DMS53 (cell line): ENCODE results near the gene NDRG3.

Source experiments
- DNase-seq: peaks from one replicate; lab custom pipeline; 2025; lab: John Stamatoyannopoulos, UW

Gene NDRG3

GRCh38 chr20:36745927-36746659 is at the start of gene NDRG3:
NDRG3 (minus strand) TSS chr20:36746090; CDS start chr20:36721735, 24,355 bp downstream.
- peak; percentile 98 for DNase-seq

- DNase-seq: no peak
Measured at GRCh38 chr20:36794116-36794474, 48.2 kb upstream of the NDRG3 start.

- no peak for DNase-seq
Measured at GRCh38 chr20:36793294-36794115, 47.6 kb upstream of the NDRG3 start.

GRCh38 chr20:36792422-36792821 is 46.5 kb upstream of the NDRG3 start:
- peak; percentile 66 for DNase-seq

GRCh38 chr20:36791862-36792261 is 46.0 kb upstream of the NDRG3 start:
- DNase-seq: no peak

GRCh38 chr20:36786663-36787062 is 40.8 kb upstream of the NDRG3 start:
- DNase-seq: no peak

GRCh38 chr20:36786246-36786645 is 40.4 kb upstream of the NDRG3 start:
- no peak for DNase-seq

- DNase-seq: no peak
Measured at GRCh38 chr20:36785308-36785707, 39.4 kb upstream of the NDRG3 start.

GRCh38 chr20:36784900-36785299 is 39.0 kb upstream of the NDRG3 start:
- no peak for DNase-seq

GRCh38 chr20:36784116-36784515 is 38.2 kb upstream of the NDRG3 start:
- DNase-seq: no peak

- DNase-seq: no peak
Measured at GRCh38 chr20:36779656-36780025, 33.8 kb upstream of the NDRG3 start.

GRCh38 chr20:36778831-36779655 is 33.2 kb upstream of the NDRG3 start:
- no peak for DNase-seq

GRCh38 chr20:36777576-36777975 is 31.7 kb upstream of the NDRG3 start:
- no peak for DNase-seq

GRCh38 chr20:36777167-36777566 is 31.3 kb upstream of the NDRG3 start:
- DNase-seq: no peak

- no peak for DNase-seq
Measured at GRCh38 chr20:36775826-36776225, 29.9 kb upstream of the NDRG3 start.

GRCh38 chr20:36775196-36775595 is 29.3 kb upstream of the NDRG3 start:
- DNase-seq: no peak

- DNase-seq: peak; percentile 98
Measured at GRCh38 chr20:36773597-36774390, 27.9 kb upstream of the NDRG3 start, which contains the start of gene DSN1. DSN1 (minus strand) TSS chr20:36773763; CDS start chr20:36771458, 2,305 bp downstream.

GRCh38 chr20:36773107-36773596 is 27.3 kb upstream of the NDRG3 start:
- DNase-seq: peak; percentile 44

GRCh38 chr20:36770680-36771079 is 24.8 kb upstream of the NDRG3 start:
- no peak for DNase-seq

- DNase-seq: no peak
Measured at GRCh38 chr20:36768768-36769430, 23.0 kb upstream of the NDRG3 start.

GRCh38 chr20:36761125-36761524 is 15.2 kb upstream of the NDRG3 start:
- DNase-seq: no peak
